Activated gamma-delta T cell treated with Interleukin-2 at 50 U/mL for 16 hours (primary cell): ENCODE data around the gene LRRC10.

Source experiments
- DNase-seq: peaks from one replicate; pipeline ENCODE4 v3.0.0-alpha.2; 2020

LRRC10 gene

DNA sequence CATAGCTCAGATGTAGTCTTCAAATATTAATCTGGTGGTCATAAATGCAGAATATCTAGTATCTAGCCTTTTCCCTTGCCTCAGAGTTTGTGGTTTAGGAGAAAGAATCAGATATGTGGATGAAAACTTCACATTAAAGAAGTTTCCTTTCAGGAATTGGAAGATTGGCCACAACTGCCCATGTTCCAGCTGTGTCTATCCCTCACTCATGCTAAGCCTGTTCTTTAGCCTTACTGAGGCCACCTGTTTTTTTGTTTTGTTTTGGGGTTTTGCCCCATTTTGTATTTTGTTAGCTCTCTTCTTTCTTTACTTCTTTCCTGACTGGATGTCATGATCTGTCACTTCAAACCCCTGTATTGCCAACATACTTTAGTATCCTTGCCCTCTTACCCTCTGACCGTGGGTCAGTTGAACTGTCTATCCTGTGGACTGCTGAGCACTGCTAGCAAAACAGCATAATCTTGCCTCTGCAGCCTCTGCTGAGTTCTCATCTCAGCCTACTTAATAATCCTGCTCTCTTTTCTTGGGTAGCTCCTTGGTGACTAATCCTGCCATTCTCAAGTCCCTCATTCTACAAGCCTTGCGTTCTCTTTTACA, 47.4 kb downstream of the LRRC10 start:
- no peak for DNase-seq
